CD4-positive, alpha-beta T cell treated with Interleukin-4 for 1 hour (primary cell): ENCODE data around the gene PSIP1.
"Not testable (repeated sequence)": the region's sequence is repeated elsewhere in the genome, so short reads cannot be mapped to it uniquely, and the experiment has no call there.

Experiments used
- DNase-seq, 2 donors: peaks; one replicate each; pipeline ENCODE4 v3.0.0-alpha.2; 2020 to 2022

The PSIP1 gene

GRCh38 chr9:15430920-15431844, 79.6 kb downstream of the PSIP1 start:
- no peak for DNase-seq

- DNase-seq: not testable (repeated sequence)
Measured at GRCh38 chr9:15427702-15428101, 83.1 kb downstream of the PSIP1 start.

GRCh38 chr9:15426019-15426418, 84.8 kb downstream of the PSIP1 start:
- DNase-seq: no peak

- DNase-seq: peak in 1 of 2 donors; percentile 17
Measured at GRCh38 chr9:15423231-15423985, 87.4 kb downstream of the PSIP1 start.

GRCh38 chr9:15422372-15423230, 88.2 kb downstream of the PSIP1 start, which contains the start of gene SNAPC3:
SNAPC3 (plus strand) TSS chr9:15422876; CDS start chr9:15422880, 4 bp downstream.
- peak; percentile 94 for DNase-seq

- no peak for DNase-seq
Measured at GRCh38 chr9:15421990-15422371, 88.8 kb downstream of the PSIP1 start.

- no peak for DNase-seq
Measured at GRCh38 chr9:15421532-15421931, 89.2 kb downstream of the PSIP1 start.

GRCh38 chr9:15420796-15421195, 90.0 kb downstream of the PSIP1 start:
- DNase-seq: no peak

GRCh38 chr9:15417626-15418025, 93.1 kb downstream of the PSIP1 start:
- DNase-seq: no peak

GRCh38 chr9:15416880-15417279, 93.9 kb downstream of the PSIP1 start:
- DNase-seq: peak; percentile 36 to 58
